ENCODE data around the gene PIGS.
"Not testable (repeated sequence)": the region's sequence is repeated elsewhere in the genome, so short reads cannot be mapped to it uniquely, and the experiment has no call there.

PIGS gene

GRCh38 chr17:28578246-28579195 lies 7.2 kb upstream of the PIGS start:
- no peak for DNase-seq (ENCODE audit: low spot score)

- no peak for DNase-seq (ENCODE audit: low spot score)
Measured at GRCh38 chr17:28577466-28577824, 6.1 kb upstream of the PIGS start.

DNA sequence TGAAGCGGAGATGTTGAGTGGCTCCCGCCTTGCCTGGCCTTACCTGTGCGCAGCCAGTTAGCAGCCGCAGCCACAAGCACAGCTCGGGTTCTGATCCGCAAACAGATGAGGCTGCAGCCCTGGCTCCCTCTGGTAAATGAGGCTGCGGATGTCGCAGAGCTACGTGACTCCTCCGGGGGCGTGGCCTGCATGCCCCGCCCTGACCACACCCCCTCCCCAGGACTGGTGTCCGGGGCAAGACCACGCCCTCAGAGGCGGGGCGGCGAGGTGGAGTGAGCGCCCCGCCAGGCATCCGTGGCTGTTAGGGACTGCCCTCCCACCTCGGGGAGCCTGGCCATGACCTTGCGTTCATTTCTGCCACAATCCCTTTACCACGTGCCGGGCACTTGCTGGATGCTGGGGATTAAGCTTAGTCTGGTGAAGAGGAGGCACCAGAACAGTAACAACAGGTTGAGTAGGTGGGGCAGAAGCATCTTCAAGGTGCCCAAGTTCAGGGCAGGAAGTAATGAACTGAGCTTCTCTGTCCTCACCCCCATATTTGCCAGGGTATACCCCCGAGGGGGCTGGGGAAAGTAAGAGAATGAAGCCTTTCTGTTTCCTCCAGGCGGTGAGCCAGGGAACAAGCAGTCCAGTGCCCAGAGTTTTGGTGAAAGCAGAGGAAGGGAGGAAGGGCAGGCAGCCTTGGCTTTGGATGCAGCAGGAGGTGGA lies 5.6 kb upstream of the PIGS start, which contains the start of gene ALDOC:
ALDOC (minus strand) TSS at position 138 of the 708 bp plus-strand sequence. CDS start 1,363 bp downstream, outside the sequence.
- DNase-seq (ENCODE audit: low spot score), result peak; percentile 85

- not testable (repeated sequence) for DNase-seq (ENCODE audit: low spot score)
Measured at GRCh38 chr17:28576016-28576415, 4.7 kb upstream of the PIGS start.

DNA sequence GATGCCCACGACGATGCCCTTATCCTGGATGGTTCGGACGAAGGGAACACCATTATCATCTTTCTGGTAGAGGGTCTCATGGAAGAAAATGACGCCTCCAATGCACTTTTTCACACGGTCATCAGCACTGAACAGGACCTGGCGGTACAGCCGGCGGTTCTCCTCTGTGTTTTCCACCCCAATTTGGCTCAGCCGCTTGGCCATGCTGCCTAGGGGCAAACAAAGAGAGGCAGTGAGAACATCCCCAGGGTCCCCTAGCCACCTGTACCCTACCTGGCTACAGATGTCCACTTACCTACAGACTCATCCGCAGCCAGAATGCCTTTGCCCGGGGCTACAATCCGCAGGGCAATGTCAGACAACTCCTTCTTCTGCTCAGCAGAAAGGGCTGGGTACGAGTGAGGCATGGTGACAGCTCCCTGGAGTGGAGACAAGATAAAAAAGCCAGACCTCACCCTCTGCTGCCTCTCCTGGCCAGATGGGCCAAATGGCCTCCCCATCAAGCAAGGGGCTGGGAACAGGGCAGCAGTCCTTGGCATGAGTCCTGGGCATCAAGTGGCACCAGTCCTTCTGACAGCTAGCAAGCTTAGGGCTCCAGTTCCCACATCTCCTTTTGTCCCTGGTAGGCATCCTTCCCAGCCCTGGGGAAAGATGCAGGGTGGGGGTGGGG lies 3.9 kb upstream of the PIGS start:
- DNase-seq (ENCODE audit: low spot score), result no peak

DNA sequence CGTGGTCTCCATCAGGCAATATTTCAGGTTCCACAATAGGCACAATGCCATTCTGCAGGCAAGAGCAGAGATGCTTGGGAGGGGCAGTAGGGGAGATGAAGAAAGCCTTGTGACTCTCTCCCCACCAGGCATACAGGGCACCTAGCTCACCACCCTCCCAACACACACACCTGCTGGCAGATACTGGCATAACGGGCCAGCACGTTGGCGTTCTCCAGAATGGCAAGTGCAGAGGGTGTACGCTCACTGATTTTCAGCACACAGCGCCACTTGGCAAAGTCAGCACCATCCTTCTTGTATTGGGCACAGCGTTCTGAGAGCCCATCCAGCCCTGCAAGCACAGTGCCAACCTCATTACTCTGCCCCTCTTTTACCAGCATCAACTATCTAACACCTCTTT lies 3.2 kb upstream of the PIGS start:
- no peak for DNase-seq (ENCODE audit: low spot score)

- no peak for DNase-seq (ENCODE audit: low spot score)
Measured at GRCh38 chr17:28573966-28574480, 2.7 kb upstream of the PIGS start.

DNA sequence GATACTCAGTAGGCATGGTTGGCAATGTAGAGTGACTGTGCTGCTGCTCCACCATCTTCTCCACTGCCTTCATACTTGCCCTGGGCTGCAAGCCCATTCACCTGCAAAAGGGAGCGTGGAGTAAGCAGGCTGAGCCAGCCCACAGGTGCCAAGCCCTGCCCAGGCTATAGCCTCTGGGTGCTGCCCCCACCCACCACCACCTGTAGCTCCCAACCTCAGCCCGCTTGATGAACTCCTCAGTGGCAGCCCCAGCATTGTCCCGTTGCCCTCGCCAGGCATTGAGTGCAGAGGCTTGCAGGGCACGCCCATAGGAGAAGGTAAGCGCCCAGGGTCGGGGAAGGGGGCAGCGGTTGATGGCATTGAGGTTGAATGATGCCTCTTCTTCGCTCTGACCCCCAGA lies 2.2 kb upstream of the PIGS start:
- no peak for DNase-seq (ENCODE audit: low spot score)

GRCh38 chr17:28573040-28573380 lies 1.7 kb upstream of the PIGS start:
- no peak for DNase-seq (ENCODE audit: low spot score)

GRCh38 chr17:28572259-28573039 lies 1.1 kb upstream of the PIGS start:
- no peak for DNase-seq (ENCODE audit: low spot score)

GRCh38 chr17:28570716-28571360 lies 486 bp downstream of the PIGS start:
- peak; percentile 11 for DNase-seq (ENCODE audit: low spot score)

DNA sequence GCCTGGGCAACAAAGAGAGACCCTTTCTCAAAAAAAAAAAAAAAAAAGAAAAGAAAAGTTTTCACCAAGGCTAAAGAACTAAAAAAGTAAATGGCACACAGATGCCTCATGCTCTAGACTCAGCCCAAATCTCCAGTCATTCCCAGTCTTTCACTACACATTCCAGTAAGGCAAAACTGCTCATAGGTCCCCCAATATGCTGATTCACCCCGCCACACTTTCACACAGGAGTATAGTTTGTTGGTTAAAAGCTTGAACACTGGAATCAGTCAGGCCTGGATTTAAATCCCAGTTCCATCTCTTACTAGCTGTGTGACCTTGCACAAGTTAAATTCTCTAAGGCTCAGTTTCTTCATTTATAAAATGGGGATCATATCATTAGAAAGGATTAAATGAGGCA lies 1.9 kb downstream of the PIGS start:
- no peak for DNase-seq (ENCODE audit: low spot score)

DNA sequence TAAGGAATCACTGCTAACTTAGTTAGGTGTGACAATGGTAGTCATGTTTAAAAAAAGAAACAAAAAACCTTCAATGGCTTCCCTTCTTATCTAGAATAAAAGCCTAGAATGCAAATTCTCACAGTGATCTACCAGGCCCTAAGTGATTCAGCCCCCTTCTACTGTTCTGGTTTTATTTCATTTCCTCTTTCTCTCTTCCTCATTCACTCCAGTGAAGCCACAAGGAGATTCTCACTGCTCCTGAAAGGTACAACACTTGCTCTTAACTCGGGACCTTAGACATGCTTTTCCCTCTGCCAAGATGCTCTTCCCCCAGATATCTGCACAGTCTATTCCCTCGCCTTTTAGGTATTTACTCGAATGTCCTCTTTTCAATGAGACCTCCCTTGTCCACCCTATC lies 3.7 kb downstream of the PIGS start:
- DNase-seq (ENCODE audit: low spot score), result no peak

- peak; percentile 42 for DNase-seq (ENCODE audit: low spot score)
Measured at GRCh38 chr17:28563475-28563874, 7.8 kb downstream of the PIGS start.

GRCh38 chr17:28555022-28555421 lies 16.3 kb downstream of the PIGS start:
- no peak for DNase-seq (ENCODE audit: low spot score)

DNA sequence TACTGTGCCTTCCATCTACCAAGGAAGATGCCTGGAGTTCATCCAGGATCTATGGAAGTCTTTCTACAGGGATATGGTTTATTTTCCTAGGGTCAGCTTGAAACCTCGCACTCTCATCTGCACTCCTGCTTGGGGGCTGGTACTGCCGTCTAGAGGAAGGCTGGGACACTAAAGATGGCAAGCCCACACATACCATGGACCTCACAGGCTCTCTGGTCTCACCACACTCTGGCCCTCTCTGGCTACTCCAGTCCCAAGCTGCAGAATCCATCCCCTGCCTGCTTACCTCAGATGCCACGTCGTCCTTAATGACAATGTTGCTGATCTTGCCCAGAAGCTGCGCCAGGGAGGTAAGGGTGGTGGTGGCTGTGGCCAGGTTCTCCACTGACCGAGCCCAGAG lies 16.8 kb downstream of the PIGS start:
- no peak for DNase-seq (ENCODE audit: low spot score)

DNA sequence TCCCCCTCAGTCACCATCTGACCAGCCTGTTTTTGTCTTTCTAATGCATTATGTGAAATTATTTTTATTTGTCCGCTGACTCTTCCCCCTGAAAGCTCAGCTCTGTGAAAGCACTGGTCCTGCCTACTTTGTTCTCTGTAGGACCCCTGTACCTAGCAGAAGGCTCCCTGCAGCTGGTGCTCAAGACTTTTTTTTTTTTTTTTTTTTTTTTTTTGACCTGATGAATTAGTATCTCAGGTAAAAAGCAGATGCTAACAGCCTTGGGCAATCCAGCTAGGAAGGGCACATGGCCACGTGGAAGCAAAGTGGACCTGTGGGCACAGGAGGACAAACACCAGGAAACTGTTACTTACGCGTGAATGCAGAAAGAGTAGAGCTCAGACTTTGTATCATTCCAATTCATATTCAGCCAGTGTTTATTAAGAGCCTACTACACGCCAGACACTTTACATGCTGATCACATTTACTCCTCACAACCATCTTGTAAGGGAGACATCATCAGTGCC lies 18.3 kb downstream of the PIGS start:
- DNase-seq (ENCODE audit: low spot score), result no peak

- DNase-seq (ENCODE audit: low spot score), result peak; percentile 77
Measured at GRCh38 chr17:28552176-28552999, 18.9 kb downstream of the PIGS start, which contains the start of gene UNC119. Gene UNC119, minus strand, starts transcription at chr17:28552624. Its CDS starts 67 bp downstream, at chr17:28552557.

DNA sequence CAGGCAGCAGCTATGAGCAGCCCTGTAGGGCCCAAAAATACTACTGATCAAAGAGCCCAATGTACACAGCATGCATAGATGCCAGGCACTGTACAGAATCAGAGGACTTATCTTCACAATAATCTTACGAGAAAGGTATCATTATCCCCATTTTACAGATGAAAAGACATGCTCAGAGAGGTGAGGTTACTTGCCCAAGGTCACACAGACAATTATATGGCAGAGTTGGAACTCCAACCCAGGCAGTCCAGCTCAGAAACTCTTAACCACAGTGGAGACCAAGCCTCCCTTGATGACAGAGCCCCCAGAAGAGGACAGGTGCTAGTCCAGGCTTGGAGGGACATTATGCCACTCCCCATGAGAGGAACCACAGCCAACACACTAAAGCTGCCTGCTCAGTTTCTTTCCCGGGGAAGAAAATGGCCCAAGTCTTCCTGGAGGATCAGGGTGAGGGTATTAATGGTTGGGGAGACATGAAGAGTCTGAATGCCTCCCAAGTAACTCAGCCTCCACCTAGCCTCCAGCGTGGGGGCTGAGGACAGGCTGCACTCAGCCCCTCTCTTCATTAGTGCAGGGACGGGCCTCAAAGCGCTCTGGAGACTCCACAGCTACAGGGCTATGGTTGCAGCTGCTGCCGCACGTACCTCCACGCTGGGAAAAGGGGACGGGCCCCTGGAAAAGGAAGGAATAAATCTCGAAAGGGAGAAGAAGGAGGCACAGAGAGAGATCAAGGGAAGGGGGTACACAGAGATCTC lies 19.7 kb downstream of the PIGS start:
- DNase-seq (ENCODE audit: low spot score), result no peak

Data from LoVo (cell line).